DOHH2 (cell line): ENCODE measurements around the gene PCDHB15.

Source experiments
- CTCF ChIP-seq: fragments of 200-600 bp; sonication (generic); IDR thresholded peaks from one replicate; pipeline ENCODE4 v1.5.1; 2014; ENCODE audit warnings: antibody characterized with exemption, mild to moderate bottlenecking, low read depth, low read length; ENCODE audit not compliant: poor library complexity, severe bottlenecking
- EZH2phosphoT487 ChIP-seq: fragments of 200-600 bp; sonication (generic); IDR thresholded peaks from 2 replicates; pipeline ENCODE4 v1.6.1; 2017; ENCODE audit warnings: borderline replicate concordance, mild to moderate bottlenecking, antibody characterized with exemption, low read length, moderate library complexity, mixed read lengths

- TF ChIP-seq CTCF (no peak), EZH2phosphoT487 (no peak)
Observed at GRCh38 chr5:141258948-141259347, 13.8 kb downstream of the PCDHB15 start.
